PC-9 (cell line): Measurements from ENCODE around the gene EVI5L. TPM values are rescaled to one million over a fixed set of nuclear protein-coding genes. Genes with fewer than 3 reads are reported as not detected.

Source experiments
- BruUV-seq: library from RNA; stranded (reverse); fragments of 400-500 nt; replicated peaks from 2 replicates; lab custom pipeline; 2021; lab: Mats Ljungman, UMichigan
- CTCF ChIA-PET: fragments of 300-600 bp; sonication (Branson Sonifier 250); formaldehyde crosslinking; loops from one replicate; lab custom pipeline; 2022; ENCODE audit warnings: antibody characterized with exemption; lab: Charles Lee
- POLR2A ChIA-PET: fragments of 300-600 bp; sonication (Branson Sonifier 250); formaldehyde crosslinking; loops from one replicate; lab custom pipeline; 2022; ENCODE audit warnings: antibody characterized with exemption; ENCODE audit not compliant: unreplicated experiment; lab: Charles Lee
- DNase-seq, 2 experiments: peaks; one replicate each; pipeline versions ENCODE4 v3.0.0 to v3.0.0-alpha.2; 2015 to 2022; ENCODE audit warnings: mixed read lengths in 1 of 2
- H2AFZ ChIP-seq: fragments of 200-600 bp; sonication (generic); 2 replicates; pipeline ENCODE4 v1.8.1; 2017; ENCODE audit warnings: antibody characterized with exemption
- H3F3A ChIP-seq: fragments of 200-600 bp; sonication (generic); 2 replicates; pipeline ENCODE4 v1.8.1; 2017; ENCODE audit warnings: antibody characterized with exemption, mild to moderate bottlenecking, low read depth; ENCODE audit not compliant: insufficient read depth
- H3K27ac ChIP-seq: fragments of 200-600 bp; sonication (generic); 2 replicates; pipeline ENCODE4 v1.6.1; 2016; ENCODE audit warnings: mixed run types
- H3K27me3 ChIP-seq: fragments of 200-600 bp; sonication (generic); 2 replicates; pipeline ENCODE4 v1.6.1; 2016; ENCODE audit warnings: low read depth, mixed run types; ENCODE audit not compliant: insufficient read depth
- H3K36me3 ChIP-seq: fragments of 200-600 bp; sonication (generic); 2 replicates; pipeline ENCODE4 v1.6.1; 2016; ENCODE audit warnings: low read depth, mixed run types
- H3K4me1 ChIP-seq: fragments of 200-600 bp; sonication (generic); replicated peaks from 2 replicates; pipeline ENCODE4 v1.6.1; 2016; ENCODE audit warnings: mixed run types; ENCODE audit not compliant: insufficient read depth
- H3K4me2 ChIP-seq: fragments of 200-600 bp; sonication (generic); 2 replicates; pipeline ENCODE4 v1.6.1; 2017; ENCODE audit warnings: mixed run types
- H3K4me3 ChIP-seq: fragments of 200-600 bp; sonication (generic); 2 replicates; pipeline ENCODE4 v1.6.1; 2016; ENCODE audit warnings: mixed run types
- H3K79me2 ChIP-seq: fragments of 200-600 bp; sonication (generic); 2 replicates; pipeline ENCODE4 v1.6.1; 2017; ENCODE audit warnings: low read depth, mixed run types
- H3K9me2 ChIP-seq: fragments of 200-600 bp; sonication (generic); 2 replicates; pipeline ENCODE4 v1.8.1; 2017; ENCODE audit warnings: mild to moderate bottlenecking; ENCODE audit not compliant: insufficient read depth
- H3K9me3 ChIP-seq: fragments of 200-600 bp; sonication (generic); 2 replicates; pipeline ENCODE4 v1.8.1; 2016; ENCODE audit warnings: low read depth; ENCODE audit not compliant: insufficient read depth
- H4K20me1 ChIP-seq: fragments of 200-600 bp; sonication (generic); 2 replicates; pipeline ENCODE4 v1.8.1; 2017; ENCODE audit not compliant: insufficient read depth
- CTCF ChIP-seq: fragments of 200-600 bp; sonication (generic); conservative IDR thresholded peaks from 2 replicates; pipeline ENCODE4 v1.6.1; 2017; ENCODE audit warnings: mixed run types, antibody characterized with exemption, mild to moderate bottlenecking, moderate library complexity
- EZH2 ChIP-seq: fragments of 200-600 bp; sonication (generic); IDR thresholded peaks from 2 replicates; pipeline ENCODE4 v1.8.0; 2017; ENCODE audit warnings: antibody characterized with exemption, low read depth
- intact Hi-C: fragments of 100-400 bp; cut with micrococcal nuclease; formaldehyde crosslinking; loops from one replicate; pipeline ENCODE4 v1.10.0; 2022; ENCODE audit not compliant: unreplicated experiment
- total RNA-seq: library from RNA; stranded (reverse); gene quantifications from 2 replicates; pipeline ENCODE4 v1.2.3, GENCODE V29; 2021

EVI5L gene
- total RNA-seq, 1 experiment from 2014 or later: 19.2 TPM

GRCh38 chr19:7883105-7883504 is 53.1 kb downstream of the EVI5L start:
- POLR2A ChIA-PET: no interaction called here

GRCh38 chr19:7883796-7884570 is 54.0 kb downstream of the EVI5L start:
- Histone ChIP-seq H3K4me2 (no peak overlapping the region), H3K27me3 (no peaks in the 10 kb centered on the region), H3K4me1 (peaks cover 8% of the 10 kb centered on the region; the same call in 1 of the 2 replicates), H3K4me3 (no peak overlapping the region), H3F3A (peaks cover 38% of the 10 kb centered on the region), H3K79me2 (peaks cover 5% of the 10 kb centered on the region), H2AFZ (no peak overlapping the region), H4K20me1 (peaks cover 3% of the 10 kb centered on the region; the same call in 1 of the 2 replicates), H3K27ac (no peak overlapping the region), H3K36me3 (no peaks in the 10 kb centered on the region), H3K9me3 (no peaks in the 10 kb centered on the region), H3K9me2 (no peaks in the 10 kb centered on the region)
- POLR2A ChIA-PET: no interaction called here
- no TSS peak for BruUV-seq
- DNase-seq: peak in 1 of 2 experiments; percentile 51
- TF ChIP-seq CTCF (no peak), EZH2 (no peak)
- CTCF ChIA-PET: no interaction called here
- intact Hi-C loops: no loop called here

More at GRCh38 chr19:7883105-7883504, 53.1 kb downstream of the EVI5L start:
- H3K9me3 ChIP-seq: no peaks in the 10 kb centered on the region
- H3F3A ChIP-seq: peaks cover 41% of the 10 kb centered on the region
- no peak overlapping the region for H3K27ac ChIP-seq
- DNase-seq: no peak
- no peak overlapping the region for H3K4me3 ChIP-seq
- H3K4me2 ChIP-seq: no peak overlapping the region
- TF ChIP-seq CTCF: no peak
- TF ChIP-seq EZH2: no peak
- no TSS peak for BruUV-seq
- H3K4me1 ChIP-seq: peaks cover 7% of the 10 kb centered on the region; the same call in 1 of the 2 replicates
- H3K36me3 ChIP-seq: no peaks in the 10 kb centered on the region
- CTCF ChIA-PET: interaction anchor here (0.5 to 0.6 kb wide), 2 partner anchors 105 to 276 kb away, joined by 3 to 4 read pairs; no protein-coding TSS in a partner anchor
- intact Hi-C loops: no loop called here
- H3K27me3 ChIP-seq: no peaks in the 10 kb centered on the region
- H3K79me2 ChIP-seq: no peaks in the 10 kb centered on the region
- no peaks in the 10 kb centered on the region for H3K9me2 ChIP-seq
- no peak overlapping the region for H2AFZ ChIP-seq
- peaks cover 3% of the 10 kb centered on the region; the same call in 1 of the 2 replicates for H4K20me1 ChIP-seq

- Histone ChIP-seq H3K79me2 (peaks cover 23% of the 10 kb centered on the region), H3K27ac (no peak overlapping the region), H3K9me2 (no peaks in the 10 kb centered on the region), H3K9me3 (no peaks in the 10 kb centered on the region), H3K36me3 (no peaks in the 10 kb centered on the region), H3K4me2 (no peak overlapping the region), H3K4me1 (peaks cover 19% of the 10 kb centered on the region; the same call in 1 of the 2 replicates), H3K4me3 (no peak overlapping the region), H3F3A (peaks cover 38% of the 10 kb centered on the region), H3K27me3 (no peaks in the 10 kb centered on the region), H4K20me1 (peaks cover 3% of the 10 kb centered on the region; the same call in 1 of the 2 replicates), H2AFZ (no peak overlapping the region)
- ChIA-PET CTCF (no interaction called here), POLR2A (no interaction called here)
- intact Hi-C loops: no loop called here
- BruUV-seq: no TSS peak
- no peak for TF ChIP-seq EZH2
- no peak for DNase-seq
These were observed 55.8 kb downstream of the EVI5L start for GRCh38 chr19:7885818-7886217.
